Measurements from ENCODE around the gene P2RY8. TPM values are rescaled to one million over a fixed set of nuclear protein-coding genes. Genes with fewer than 3 reads are reported as not detected.

Gene P2RY8
- total and polyA plus RNA-seq, 7 donors, result 0.79 to 4.1 (median 1.5) TPM

GRCh38 chrX:1480082-1480785 is 56.8 kb downstream of the P2RY8 start:
- TF ChIP-seq CTCF (IDR thresholded peaks at IDR 0.05), result no peak
- no peaks in the 10 kb centered on the region for H3K36me3 ChIP-seq (ENCODE audit: insufficient read depth in 1 of 2, low read depth in 1 of 2)
- intact Hi-C loops (cut with DNase I), result no loop called here
- no peaks in the 10 kb centered on the region for H3K27me3 ChIP-seq (ENCODE audit: insufficient read depth in 3 of 3, low read length in 2 of 3)
- no peak for ATAC-seq
- no peaks in the 10 kb centered on the region for H3K9me3 ChIP-seq
- no peak for DNase-seq
- H3K27ac ChIP-seq, result no peak overlapping the region
- 72 to 77% (median 72%) methylated on average over 8 of the region's 8 CpGs for WGBS, 3 donors
- H3K4me1 ChIP-seq, result no peaks in the 10 kb centered on the region
- no peak overlapping the region for H3K4me3 ChIP-seq

GRCh38 chrX:1477801-1478458 is 59.1 kb downstream of the P2RY8 start:
- intact Hi-C loops (cut with DNase I), result no loop called here
- Histone ChIP-seq H3K27ac (no peak overlapping the region), H3K36me3 (ENCODE audit: insufficient read depth in 1 of 2, low read depth in 1 of 2) (no peaks in the 10 kb centered on the region), H3K4me1 (no peaks in the 10 kb centered on the region), H3K9me3 (no peaks in the 10 kb centered on the region), H3K4me3 (no peak overlapping the region), H3K27me3 (ENCODE audit: insufficient read depth in 3 of 3, low read length in 2 of 3) (no peaks in the 10 kb centered on the region)
- TF ChIP-seq CTCF (IDR thresholded peaks at IDR 0.05), result no peak
- no peak for ATAC-seq
- WGBS, 3 donors, result 64 to 78% (median 66%) methylated on average over 8 of the region's 8 CpGs
- DNase-seq, result no peak

- no peak overlapping the region for H3K4me3 ChIP-seq
- no peaks in the 10 kb centered on the region for H3K36me3 ChIP-seq (ENCODE audit: insufficient read depth in 1 of 2, low read depth in 1 of 2)
- intact Hi-C loops (cut with DNase I), result no loop called here
- H3K9me3 ChIP-seq, result no peaks in the 10 kb centered on the region
- H3K27ac ChIP-seq, result no peak overlapping the region
- ATAC-seq (no peak), DNase-seq (no peak)
- no peak for TF ChIP-seq CTCF (IDR thresholded peaks at IDR 0.05)
- WGBS, 3 donors, result 48 to 90% (median 71%) methylated on average over 3 of the region's 3 CpGs
- H3K4me1 ChIP-seq, result no peaks in the 10 kb centered on the region
- H3K27me3 ChIP-seq (ENCODE audit: insufficient read depth in 3 of 3, low read length in 2 of 3), result no peaks in the 10 kb centered on the region
These were observed 59.8 kb downstream of the P2RY8 start for GRCh38 chrX:1477229-1477628.

- intact Hi-C loops (cut with DNase I), result no loop called here
- H3K36me3 ChIP-seq (ENCODE audit: insufficient read depth in 1 of 2, low read depth in 1 of 2), result no peaks in the 10 kb centered on the region
- H3K4me1 ChIP-seq, result no peaks in the 10 kb centered on the region
- DNase-seq, result no peak
- TF ChIP-seq CTCF (IDR thresholded peaks at IDR 0.05), result no peak
- ATAC-seq, result no peak
- H3K27ac ChIP-seq, result no peak overlapping the region
- H3K9me3 ChIP-seq, result no peaks in the 10 kb centered on the region
- 86 to 92% (median 91%) methylated on average over 5 of the region's 5 CpGs for WGBS, 3 donors
- H3K4me3 ChIP-seq, result no peak overlapping the region
- H3K27me3 ChIP-seq (ENCODE audit: insufficient read depth in 3 of 3, low read length in 2 of 3), result no peaks in the 10 kb centered on the region
These were observed 60.3 kb downstream of the P2RY8 start for GRCh38 chrX:1476682-1477081.
